IPS-15b (cell line): ENCODE data around the gene RARB.

Experiments used
- H3K27me3 ChIP-seq: one replicate; pipeline ENCODE4 v1.6.1; 2013; ENCODE audit warnings: low read length; ENCODE audit not compliant: control insufficient read depth, insufficient read depth
- H3K36me3 ChIP-seq: one replicate; pipeline ENCODE4 v1.6.1; 2013; ENCODE audit warnings: low read length; ENCODE audit not compliant: control insufficient read depth, insufficient read depth
- H3K4me1 ChIP-seq: one replicate; pipeline ENCODE4 v1.6.1; 2013; ENCODE audit warnings: mild to moderate bottlenecking, low read length; ENCODE audit not compliant: control insufficient read depth, insufficient read depth
- H3K4me3 ChIP-seq: one replicate; pipeline ENCODE4 v1.5.1; 2013; ENCODE audit warnings: low read depth, low read length
- H3K9ac ChIP-seq: one replicate; pipeline ENCODE4 v1.6.1; 2013; ENCODE audit warnings: low read depth, mild to moderate bottlenecking, low read length
- H3K9me3 ChIP-seq: one replicate; pipeline ENCODE4 v1.6.1; 2013; ENCODE audit warnings: mild to moderate bottlenecking, low read length; ENCODE audit not compliant: control insufficient read depth, insufficient read depth

RARB gene

GRCh38 chr3:25462495-25462894 lies 34.4 kb downstream of the RARB start:
- H3K4me3 ChIP-seq, result no peak overlapping the region
- no peaks in the 10 kb centered on the region for H3K36me3 ChIP-seq
- no peak overlapping the region for H3K9ac ChIP-seq
- no peaks in the 10 kb centered on the region for H3K9me3 ChIP-seq
- H3K27me3 ChIP-seq, result no peaks in the 10 kb centered on the region
- no peaks in the 10 kb centered on the region for H3K4me1 ChIP-seq

- no peak overlapping the region for H3K4me3 ChIP-seq
- H3K9ac ChIP-seq, result no peak overlapping the region
- H3K27me3 ChIP-seq, result no peaks in the 10 kb centered on the region
- H3K9me3 ChIP-seq, result no peaks in the 10 kb centered on the region
- H3K36me3 ChIP-seq, result no peaks in the 10 kb centered on the region
- no peaks in the 10 kb centered on the region for H3K4me1 ChIP-seq
Observed at GRCh38 chr3:25463836-25464418, 35.9 kb downstream of the RARB start.

- Histone ChIP-seq H3K4me3 (no peak overlapping the region), H3K36me3 (no peaks in the 10 kb centered on the region), H3K27me3 (no peaks in the 10 kb centered on the region), H3K4me1 (no peaks in the 10 kb centered on the region), H3K9ac (no peak overlapping the region), H3K9me3 (no peaks in the 10 kb centered on the region)
Observed at GRCh38 chr3:25465266-25465860, 37.3 kb downstream of the RARB start.

- H3K9ac ChIP-seq, result no peak overlapping the region
- H3K9me3 ChIP-seq, result no peaks in the 10 kb centered on the region
- H3K27me3 ChIP-seq, result no peaks in the 10 kb centered on the region
- no peak overlapping the region for H3K4me3 ChIP-seq
- H3K36me3 ChIP-seq, result no peaks in the 10 kb centered on the region
- H3K4me1 ChIP-seq, result no peaks in the 10 kb centered on the region
Observed at GRCh38 chr3:25468866-25469319, 40.8 kb downstream of the RARB start.

- H3K4me3 ChIP-seq, result no peak overlapping the region
- H3K9me3 ChIP-seq, result no peaks in the 10 kb centered on the region
- no peak overlapping the region for H3K9ac ChIP-seq
- H3K4me1 ChIP-seq, result no peaks in the 10 kb centered on the region
- H3K27me3 ChIP-seq, result no peaks in the 10 kb centered on the region
- H3K36me3 ChIP-seq, result no peaks in the 10 kb centered on the region
Observed at GRCh38 chr3:25469558-25469957, 41.5 kb downstream of the RARB start.

- H3K36me3 ChIP-seq, result no peaks in the 10 kb centered on the region
- no peaks in the 10 kb centered on the region for H3K4me1 ChIP-seq
- no peak overlapping the region for H3K9ac ChIP-seq
- H3K9me3 ChIP-seq, result no peaks in the 10 kb centered on the region
- H3K4me3 ChIP-seq, result no peak overlapping the region
- no peaks in the 10 kb centered on the region for H3K27me3 ChIP-seq
Observed at GRCh38 chr3:25471081-25471768, 43.2 kb downstream of the RARB start.

GRCh38 chr3:25472153-25472552 lies 44.1 kb downstream of the RARB start:
- H3K27me3 ChIP-seq, result no peaks in the 10 kb centered on the region
- H3K9me3 ChIP-seq, result no peaks in the 10 kb centered on the region
- H3K4me3 ChIP-seq, result no peak overlapping the region
- no peak overlapping the region for H3K9ac ChIP-seq
- H3K36me3 ChIP-seq, result no peaks in the 10 kb centered on the region
- no peaks in the 10 kb centered on the region for H3K4me1 ChIP-seq

GRCh38 chr3:25472731-25473130 lies 44.7 kb downstream of the RARB start:
- Histone ChIP-seq H3K9me3 (no peaks in the 10 kb centered on the region), H3K4me1 (no peaks in the 10 kb centered on the region), H3K36me3 (no peaks in the 10 kb centered on the region), H3K9ac (no peak overlapping the region), H3K27me3 (no peaks in the 10 kb centered on the region), H3K4me3 (no peak overlapping the region)

GRCh38 chr3:25473246-25473645 lies 45.2 kb downstream of the RARB start:
- Histone ChIP-seq H3K27me3 (no peaks in the 10 kb centered on the region), H3K4me3 (no peak overlapping the region), H3K36me3 (no peaks in the 10 kb centered on the region), H3K4me1 (no peaks in the 10 kb centered on the region), H3K9ac (no peak overlapping the region), H3K9me3 (no peaks in the 10 kb centered on the region)

GRCh38 chr3:25474052-25474451 lies 46.0 kb downstream of the RARB start:
- Histone ChIP-seq H3K9ac (no peak overlapping the region), H3K27me3 (no peaks in the 10 kb centered on the region), H3K4me3 (no peak overlapping the region), H3K9me3 (no peaks in the 10 kb centered on the region), H3K36me3 (no peaks in the 10 kb centered on the region), H3K4me1 (no peaks in the 10 kb centered on the region)

GRCh38 chr3:25476639-25477038 lies 48.6 kb downstream of the RARB start:
- Histone ChIP-seq H3K9ac (no peak overlapping the region), H3K4me1 (no peaks in the 10 kb centered on the region), H3K27me3 (no peaks in the 10 kb centered on the region), H3K4me3 (no peak overlapping the region), H3K9me3 (no peaks in the 10 kb centered on the region), H3K36me3 (no peaks in the 10 kb centered on the region)

GRCh38 chr3:25478211-25478757 lies 50.2 kb downstream of the RARB start:
- Histone ChIP-seq H3K27me3 (no peaks in the 10 kb centered on the region), H3K4me3 (no peak overlapping the region), H3K9me3 (no peaks in the 10 kb centered on the region), H3K4me1 (no peaks in the 10 kb centered on the region), H3K9ac (no peak overlapping the region), H3K36me3 (no peaks in the 10 kb centered on the region)
